HCEC 1CT (cell line): Measurements from ENCODE around the gene DLK1.

ENCODE experiments used
- DNase-seq: peaks from one replicate; pipeline ENCODE4 v3.0.0-alpha.2; 2017

Gene DLK1

GRCh38 chr14:100765991-100766390 is 39.3 kb downstream of the DLK1 start:
- DNase-seq: no peak

DNA sequence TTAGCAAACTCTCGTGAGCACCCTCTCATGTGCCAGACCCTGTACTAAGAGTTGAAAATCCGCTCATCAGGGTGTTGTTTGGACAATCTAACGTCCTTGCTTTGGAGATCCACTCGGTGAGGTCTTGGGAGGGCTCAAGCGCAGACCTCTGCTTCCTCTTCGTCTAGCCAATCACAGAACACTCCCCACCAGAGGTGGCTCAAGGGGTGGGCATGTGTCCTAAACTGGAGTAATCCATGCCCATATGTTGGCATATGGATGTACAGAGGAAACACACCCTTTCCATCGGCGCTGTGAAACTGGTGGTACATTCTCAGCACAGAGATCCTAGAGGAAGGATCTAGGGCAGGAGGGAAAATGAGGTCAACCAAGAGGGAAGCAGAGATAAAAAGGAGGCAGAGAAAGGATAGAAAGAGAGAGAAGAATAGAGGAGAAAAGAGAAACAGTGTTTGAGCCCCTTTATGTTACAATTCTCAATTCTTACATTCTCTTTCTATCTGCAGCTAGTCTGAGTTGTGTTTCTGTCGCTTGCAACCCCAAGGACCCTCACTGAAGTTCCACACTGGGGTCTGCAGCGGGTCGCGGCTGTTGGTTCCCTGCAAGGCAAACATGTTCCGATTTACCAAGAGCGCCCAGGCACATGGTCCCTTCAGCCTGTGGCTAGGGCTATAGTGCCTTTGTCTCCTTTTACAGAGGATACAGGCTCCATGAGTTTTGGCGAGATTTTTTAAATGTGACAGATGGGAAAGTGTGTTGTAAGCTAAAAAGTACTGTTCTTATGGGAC is 40.5 kb downstream of the DLK1 start:
- DNase-seq: no peak

DNA sequence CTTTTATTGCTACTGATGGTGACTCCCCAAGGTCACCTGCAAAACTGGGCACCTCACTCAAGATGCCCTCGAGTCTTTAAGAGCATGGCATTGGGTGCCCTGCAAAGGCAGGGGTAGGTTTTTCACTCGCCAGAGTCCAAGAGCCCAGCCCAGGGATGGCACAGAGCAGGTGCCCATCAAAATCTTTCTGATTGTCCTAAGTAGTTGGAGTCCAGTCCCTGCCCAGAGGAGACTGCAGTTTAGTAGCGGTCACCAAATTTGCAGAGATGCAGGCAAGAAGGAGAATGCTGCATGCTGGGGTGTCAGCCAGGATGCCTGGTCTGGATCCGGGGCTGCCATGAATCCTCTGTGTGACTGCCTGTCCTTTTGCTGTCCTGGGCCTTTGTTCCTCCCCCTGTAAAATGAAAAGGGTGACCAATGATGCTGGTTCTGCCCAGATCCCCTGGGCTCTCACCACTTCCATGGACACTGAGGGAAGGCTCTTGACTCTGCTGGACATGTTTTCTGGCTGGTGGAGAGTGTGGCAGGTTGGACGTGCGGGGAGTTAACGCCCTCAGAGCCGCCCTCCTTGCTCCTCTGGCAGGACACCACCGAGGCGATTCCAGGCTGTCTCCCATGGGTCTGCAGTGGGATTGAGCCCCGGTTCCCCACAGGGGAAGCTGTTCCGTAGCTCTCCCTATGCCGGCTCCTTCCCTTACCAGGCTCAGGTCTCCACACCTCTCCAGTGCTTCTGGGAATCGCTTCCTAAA is 41.3 kb downstream of the DLK1 start:
- no peak for DNase-seq

DNA sequence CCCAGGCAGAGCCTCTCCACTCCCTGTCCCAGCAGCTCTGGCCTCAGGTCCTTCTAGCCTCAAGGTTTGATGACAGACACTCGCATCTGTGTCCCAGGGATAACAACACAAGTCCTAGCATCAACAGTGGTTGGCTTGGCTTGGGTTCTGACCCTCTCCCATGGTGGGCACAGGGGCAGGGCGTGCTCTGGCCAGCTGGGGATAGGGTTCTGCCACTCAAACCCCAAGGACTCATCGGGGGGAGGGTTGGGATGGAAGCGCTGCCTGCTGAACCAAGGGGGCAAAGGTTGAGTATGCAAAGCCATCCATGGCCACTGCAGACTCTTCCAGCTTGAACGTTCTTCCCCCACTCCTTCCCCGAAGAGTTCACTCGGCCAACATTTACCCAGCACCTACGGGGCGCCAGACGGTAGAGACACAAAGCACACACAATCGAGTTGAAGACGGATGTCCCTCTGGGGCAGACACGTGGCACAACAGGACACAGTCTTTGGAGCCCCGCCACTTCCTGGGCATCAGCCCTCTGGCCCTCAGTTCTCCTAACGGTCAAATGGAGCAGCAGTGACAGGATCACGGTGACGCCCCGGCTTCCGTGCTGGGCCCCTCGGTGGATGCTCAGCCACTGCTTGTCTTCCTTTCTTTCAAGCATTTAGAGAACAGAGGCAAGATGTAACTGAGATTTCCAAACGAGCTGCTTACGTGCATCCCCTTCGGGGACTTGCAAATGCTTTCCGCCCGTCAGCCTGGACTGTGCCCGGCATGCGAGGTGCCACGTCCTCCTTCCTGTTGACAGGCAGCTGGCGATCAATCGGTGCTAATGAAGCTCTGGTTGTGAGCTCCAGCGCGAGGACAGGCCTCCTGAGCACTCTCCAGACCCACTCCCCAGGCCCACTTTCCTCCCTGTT is 42.6 kb downstream of the DLK1 start:
- no peak for DNase-seq

GRCh38 chr14:100770046-100770445 is 43.4 kb downstream of the DLK1 start:
- DNase-seq: no peak

- no peak for DNase-seq
Measured at GRCh38 chr14:100770605-100771120, 44.0 kb downstream of the DLK1 start.

- DNase-seq: no peak
Measured at GRCh38 chr14:100771121-100771800, 44.6 kb downstream of the DLK1 start.

GRCh38 chr14:100772607-100773165 is 46.0 kb downstream of the DLK1 start:
- no peak for DNase-seq

- no peak for DNase-seq
Measured at GRCh38 chr14:100773331-100774163, 46.9 kb downstream of the DLK1 start.

DNA sequence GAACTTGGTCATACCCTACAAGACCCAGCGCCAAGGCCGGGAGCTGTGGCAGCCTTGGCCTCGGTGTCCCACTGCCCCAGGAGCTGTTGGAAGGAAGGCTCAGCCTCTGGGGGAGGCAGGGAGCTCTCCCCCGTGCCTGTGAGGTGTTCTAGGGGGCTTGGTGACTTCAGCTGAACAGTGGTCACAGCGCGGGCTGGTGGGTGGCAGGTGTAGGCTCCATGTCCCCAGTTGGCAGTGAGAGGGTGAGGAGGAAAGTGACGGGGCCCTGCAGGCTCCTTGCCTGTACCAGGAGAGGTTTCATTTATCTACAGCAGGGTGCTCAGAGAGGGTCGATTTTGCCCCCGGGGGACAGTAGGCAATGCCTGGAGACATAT is 47.5 kb downstream of the DLK1 start:
- no peak for DNase-seq

- DNase-seq: no peak
Measured at GRCh38 chr14:100775351-100775830, 48.7 kb downstream of the DLK1 start.

DNA sequence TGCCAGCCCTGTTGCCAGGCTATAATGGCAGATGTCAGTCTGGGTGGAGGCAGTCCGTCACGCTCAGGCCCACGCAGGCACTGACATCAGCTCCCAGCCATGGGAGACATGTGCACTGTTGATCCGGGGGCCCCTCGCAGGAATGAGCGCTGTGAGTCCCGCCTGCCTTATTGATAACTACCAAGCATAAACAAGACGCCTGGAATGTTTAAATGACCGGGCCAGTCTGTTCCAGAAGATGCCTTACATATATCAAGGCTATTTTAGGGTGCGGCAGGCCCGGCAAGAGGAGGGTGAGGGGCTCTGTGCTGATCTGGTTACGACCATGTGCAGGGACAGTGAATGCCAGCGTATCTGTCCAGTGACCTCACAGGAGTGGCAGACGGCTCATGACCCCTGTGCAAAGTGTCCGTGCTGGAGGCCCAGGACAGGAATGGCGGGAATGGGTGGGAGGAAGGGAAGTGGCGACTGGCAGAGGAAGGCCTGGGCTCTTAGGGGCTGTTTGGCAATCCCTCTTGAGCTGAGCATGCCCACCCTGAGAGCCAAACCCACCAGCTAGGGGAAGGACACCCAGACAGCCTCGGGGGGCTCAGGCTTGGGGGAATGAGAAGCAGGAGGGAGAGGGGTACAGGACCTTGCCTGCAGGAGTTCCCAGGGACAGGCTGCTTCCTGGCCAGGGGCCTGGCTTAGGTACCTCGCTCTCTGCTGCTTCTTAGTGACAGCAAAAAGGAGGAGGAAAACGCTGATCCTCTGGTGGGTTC is 49.3 kb downstream of the DLK1 start:
- DNase-seq: no peak

DNA sequence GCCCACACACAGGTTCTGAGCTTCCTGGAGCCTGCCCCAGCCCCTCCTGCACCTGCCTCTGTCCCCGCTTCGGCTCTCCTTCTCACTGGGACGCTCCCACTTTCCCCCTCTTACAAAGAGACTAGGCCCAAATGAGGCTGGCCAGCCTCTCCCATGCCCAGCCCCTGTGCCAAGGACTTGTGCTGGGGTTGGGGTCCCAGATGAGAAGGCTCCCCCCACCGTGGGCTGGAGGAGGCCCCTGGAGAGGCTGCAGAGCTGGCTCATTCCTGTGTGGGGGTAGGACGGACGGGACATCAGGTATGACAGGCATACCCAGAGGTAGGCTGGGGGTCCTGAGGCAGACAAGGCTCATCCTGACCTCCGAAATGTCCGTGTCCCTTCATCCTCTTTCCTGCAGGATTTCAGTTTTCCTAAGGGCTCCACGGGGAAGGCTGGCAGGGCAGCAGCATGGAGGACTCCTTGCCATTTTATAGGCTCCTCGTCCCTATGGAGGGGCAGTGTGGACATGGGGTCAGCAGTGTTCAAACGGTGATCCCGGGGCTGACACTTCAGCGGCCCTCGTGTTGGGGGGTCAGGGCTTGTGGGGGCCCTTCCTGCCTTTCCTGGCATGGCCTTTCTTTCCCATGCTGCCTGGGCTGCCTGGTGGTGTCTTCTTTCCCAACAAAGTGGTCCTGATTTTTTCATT is 50.1 kb downstream of the DLK1 start:
- DNase-seq: no peak

DNA sequence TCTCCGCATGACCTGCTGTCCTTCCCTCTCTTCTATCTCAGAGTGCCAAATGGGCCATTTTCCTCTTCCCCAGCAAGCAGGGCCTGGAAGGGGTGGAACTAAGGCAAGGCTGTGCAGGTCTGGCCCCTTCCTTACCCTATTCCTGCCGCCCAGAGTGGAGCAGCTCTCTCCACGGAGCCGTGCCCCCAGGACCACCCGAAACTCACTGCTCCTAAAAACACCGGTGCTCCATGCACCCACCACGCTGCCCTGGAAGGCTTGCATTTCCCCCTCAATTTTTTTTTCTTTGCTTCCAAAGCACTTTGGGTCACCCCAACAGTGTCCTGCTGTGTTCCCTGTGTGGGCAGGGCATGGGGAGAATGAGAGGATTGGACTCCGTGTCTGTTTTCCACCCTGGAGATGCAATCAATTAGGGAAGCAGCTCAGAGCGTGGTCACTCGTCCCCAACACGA is 50.7 kb downstream of the DLK1 start:
- DNase-seq: no peak

- no peak for DNase-seq
Measured at GRCh38 chr14:100777818-100778525, 51.3 kb downstream of the DLK1 start.

DNA sequence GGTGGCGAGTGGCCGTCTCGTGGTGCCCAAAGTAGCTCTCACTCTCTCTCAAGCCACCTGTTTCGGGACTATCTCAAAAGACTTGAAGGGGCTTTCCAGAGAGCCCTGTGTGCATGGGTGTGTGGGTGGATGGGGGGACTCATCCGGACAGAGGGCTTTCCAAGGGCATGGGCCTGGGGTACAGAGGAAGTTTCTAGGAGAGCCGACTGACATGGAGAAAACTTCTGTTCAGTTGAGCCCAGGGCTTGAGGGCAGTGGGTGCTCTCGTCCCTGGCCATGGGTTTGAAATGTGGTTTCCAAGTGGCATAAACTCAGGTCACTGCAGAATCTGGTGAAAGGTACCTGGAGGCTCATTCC is 51.8 kb downstream of the DLK1 start:
- no peak for DNase-seq

GRCh38 chr14:100778951-100779690 is 52.4 kb downstream of the DLK1 start:
- no peak for DNase-seq

DNA sequence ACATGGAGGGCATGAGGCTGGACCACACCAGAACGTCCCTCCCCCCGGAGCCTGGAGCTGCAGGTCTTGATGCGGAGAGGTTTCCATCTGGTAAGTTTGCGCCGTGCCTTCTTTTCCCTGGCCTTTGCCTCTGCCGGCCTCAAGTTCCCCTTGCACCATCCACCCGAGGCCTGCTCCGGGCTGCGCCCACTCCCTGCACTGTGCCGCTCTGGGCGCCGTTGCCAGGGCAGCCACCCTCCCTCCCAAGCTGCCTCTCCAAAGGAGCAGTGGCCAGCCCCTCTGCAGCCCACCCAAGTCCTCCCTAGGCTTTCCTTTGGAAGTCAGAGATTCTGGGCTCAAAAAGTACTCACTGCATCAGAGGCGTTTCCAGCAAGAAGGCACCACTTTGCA is 53.0 kb downstream of the DLK1 start:
- DNase-seq: no peak
